Measurements from ENCODE around the gene CCDC68. TPM values are rescaled to one million over a fixed set of nuclear protein-coding genes. Genes with fewer than 3 reads are reported as not detected.
A peak's percentile ranks its signal among the peaks of the same experiment; 100 is the strongest.

CCDC68 gene
- total RNA-seq, 2 experiments from 2014 or later, result not detected

- no peaks in the 10 kb centered on the region for H3K9me3 Mint-ChIP-seq (ENCODE audit: low read depth)
- ChIA-PET POLR2A (no interaction called here), CTCF (interaction anchor here (0.9 to 1.0 kb wide), 2 partner anchors 8 to 16 kb away, joined by 3 to 4 read pairs; no protein-coding TSS in a partner anchor)
- no peak overlapping the region for H3K4me3 Mint-ChIP-seq
- DNase-seq, result no peak
- no peaks in the 10 kb centered on the region for H3K4me1 Mint-ChIP-seq
- H3K36me3 Mint-ChIP-seq (ENCODE audit: low read depth), result no peaks in the 10 kb centered on the region
- H3K27me3 Mint-ChIP-seq, result peaks cover 33% of the 10 kb centered on the region
- ATAC-seq, result no peak
- no peak overlapping the region for H3K27ac Mint-ChIP-seq
- intact Hi-C loops (cut with DNase I, micrococcal nuclease), result no loop called here
These were observed 1.3 kb downstream of the CCDC68 start for GRCh38 chr18:54957996-54958395.

GRCh38 chr18:54957296-54957832 lies 1.9 kb downstream of the CCDC68 start:
- ATAC-seq (no peak), DNase-seq (no peak)
- H3K4me3 Mint-ChIP-seq, result no peak overlapping the region
- no peaks in the 10 kb centered on the region for H3K4me1 Mint-ChIP-seq
- intact Hi-C loops (cut with DNase I, micrococcal nuclease), result no loop called here
- no peak overlapping the region for H3K27ac Mint-ChIP-seq
- H3K9me3 Mint-ChIP-seq (ENCODE audit: low read depth), result no peaks in the 10 kb centered on the region
- ChIA-PET POLR2A (no interaction called here), CTCF (interaction anchor here (0.7 to 1.0 kb wide), 3 partner anchors 9 to 26 kb away, joined by 3 to 4 read pairs (median 3); no protein-coding TSS in a partner anchor)
- H3K27me3 Mint-ChIP-seq, result peaks cover 33% of the 10 kb centered on the region
- no peaks in the 10 kb centered on the region for H3K36me3 Mint-ChIP-seq (ENCODE audit: low read depth)

- intact Hi-C loops (cut with DNase I, micrococcal nuclease), result no loop called here
- H3K9me3 Mint-ChIP-seq (ENCODE audit: low read depth), result no peaks in the 10 kb centered on the region
- H3K4me1 Mint-ChIP-seq, result no peaks in the 10 kb centered on the region
- ChIA-PET CTCF (interaction anchor here (0.7 kb wide), 1 partner anchor 27 kb away, joined by 3 read pairs; no protein-coding TSS in a partner anchor), POLR2A (no interaction called here)
- no peak overlapping the region for H3K4me3 Mint-ChIP-seq
- H3K27me3 Mint-ChIP-seq, result peaks cover 29% of the 10 kb centered on the region
- H3K36me3 Mint-ChIP-seq (ENCODE audit: low read depth), result no peaks in the 10 kb centered on the region
- ATAC-seq, result no peak
- H3K27ac Mint-ChIP-seq, result no peak overlapping the region
- no peak for DNase-seq
These were observed 2.8 kb downstream of the CCDC68 start for GRCh38 chr18:54956506-54956905.

- H3K27ac Mint-ChIP-seq, result no peak overlapping the region
- ATAC-seq, result no peak
- ChIA-PET CTCF (interaction anchor here (0.7 to 1.3 kb wide), 3 partner anchors 9 to 280 kb away, joined by 3 read pairs; no protein-coding TSS in a partner anchor), POLR2A (no interaction called here)
- no peak for DNase-seq
- intact Hi-C loops (cut with DNase I, micrococcal nuclease), result no loop called here
- H3K4me1 Mint-ChIP-seq, result no peaks in the 10 kb centered on the region
- H3K36me3 Mint-ChIP-seq (ENCODE audit: low read depth), result no peaks in the 10 kb centered on the region
- H3K4me3 Mint-ChIP-seq, result no peak overlapping the region
- no peaks in the 10 kb centered on the region for H3K9me3 Mint-ChIP-seq (ENCODE audit: low read depth)
- peaks cover 7% of the 10 kb centered on the region for H3K27me3 Mint-ChIP-seq
These were observed 7.2 kb downstream of the CCDC68 start for GRCh38 chr18:54952026-54952425.

- CTCF ChIA-PET, result interaction anchor here (0.7 to 2.1 kb wide), 5 partner anchors 156 to 279 kb away, joined by 3 to 11 read pairs (median 3); no protein-coding TSS in a partner anchor
- intact Hi-C loops (cut with DNase I, micrococcal nuclease), result loop anchor here (1.0 kb wide), 2 partner anchors 271 to 506 kb away; no protein-coding TSS in a partner anchor
- peaks cover 13% of the 10 kb centered on the region for H3K4me1 Mint-ChIP-seq
These were observed 9.0 kb downstream of the CCDC68 start for GRCh38 chr18:54950221-54950620.

GRCh38 chr18:54949588-54949987 lies 9.7 kb downstream of the CCDC68 start:
- H3K9me3 Mint-ChIP-seq (ENCODE audit: low read depth), result no peaks in the 10 kb centered on the region
- H3K27me3 Mint-ChIP-seq, result no peaks in the 10 kb centered on the region
- H3K36me3 Mint-ChIP-seq (ENCODE audit: low read depth), result no peaks in the 10 kb centered on the region
- peaks cover 13% of the 10 kb centered on the region for H3K4me1 Mint-ChIP-seq
- no peak overlapping the region for H3K4me3 Mint-ChIP-seq
- no peak overlapping the region for H3K27ac Mint-ChIP-seq
- POLR2A ChIA-PET, result no interaction called here
- ATAC-seq, result no peak
- DNase-seq, result no peak
- intact Hi-C loops (cut with DNase I, micrococcal nuclease), result loop anchor here in 1 of 2 experiments (5.0 kb wide), 1 partner anchor 172 kb away; no protein-coding TSS in a partner anchor
- CTCF ChIA-PET, result interaction anchor here (0.6 to 2.1 kb wide), 6 partner anchors 155 to 505 kb away, joined by 3 to 11 read pairs (median 3); no protein-coding TSS in a partner anchor

More at GRCh38 chr18:54950221-54950620, 9.0 kb downstream of the CCDC68 start:
- peak; percentile 34 for DNase-seq
- no peak overlapping the region for H3K27ac Mint-ChIP-seq
- peaks cover 1% of the 10 kb centered on the region for H3K27me3 Mint-ChIP-seq
- no peaks in the 10 kb centered on the region for H3K9me3 Mint-ChIP-seq (ENCODE audit: low read depth)
- ATAC-seq, result no peak
- no peaks in the 10 kb centered on the region for H3K36me3 Mint-ChIP-seq (ENCODE audit: low read depth)
- POLR2A ChIA-PET, result no interaction called here
- no peak overlapping the region for H3K4me3 Mint-ChIP-seq

- no peak for ATAC-seq
- intact Hi-C loops (cut with DNase I, micrococcal nuclease), result loop anchor here in 1 of 2 experiments (5.0 kb wide), 1 partner anchor 171 kb away; no protein-coding TSS in a partner anchor
- Mint-ChIP-seq H3K4me1 (peaks cover 13% of the 10 kb centered on the region), H3K9me3 (ENCODE audit: low read depth) (no peaks in the 10 kb centered on the region), H3K27ac (no peak overlapping the region), H3K4me3 (no peak overlapping the region), H3K27me3 (no peaks in the 10 kb centered on the region), H3K36me3 (ENCODE audit: low read depth) (no peaks in the 10 kb centered on the region)
- POLR2A ChIA-PET, result no interaction called here
- CTCF ChIA-PET, result no interaction called here
- no peak for DNase-seq
These were observed 10.9 kb downstream of the CCDC68 start for GRCh38 chr18:54948350-54948837.

GRCh38 chr18:54947091-54947490 lies 12.2 kb downstream of the CCDC68 start:
- no peaks in the 10 kb centered on the region for H3K27me3 Mint-ChIP-seq
- no peak overlapping the region for H3K27ac Mint-ChIP-seq
- peaks cover 13% of the 10 kb centered on the region for H3K4me1 Mint-ChIP-seq
- intact Hi-C loops (cut with DNase I, micrococcal nuclease), result loop anchor here in 1 of 2 experiments (2.0 to 5.0 kb wide), 2 partner anchors 36 to 170 kb away; no protein-coding TSS in a partner anchor
- POLR2A ChIA-PET, result no interaction called here
- no peak overlapping the region for H3K4me3 Mint-ChIP-seq
- H3K36me3 Mint-ChIP-seq (ENCODE audit: low read depth), result no peaks in the 10 kb centered on the region
- no peaks in the 10 kb centered on the region for H3K9me3 Mint-ChIP-seq (ENCODE audit: low read depth)
- no peak for ATAC-seq
- CTCF ChIA-PET, result interaction anchor here (0.8 to 1.1 kb wide), 2 partner anchors 14 to 276 kb away, joined by 3 read pairs; no protein-coding TSS in a partner anchor
- peak; percentile 13 for DNase-seq

GRCh38 chr18:54946149-54946581 lies 13.1 kb downstream of the CCDC68 start:
- Mint-ChIP-seq H3K4me1 (peaks cover 13% of the 10 kb centered on the region), H3K9me3 (ENCODE audit: low read depth) (no peaks in the 10 kb centered on the region), H3K27me3 (no peaks in the 10 kb centered on the region), H3K27ac (peak overlapping the region; percentile 82), H3K36me3 (ENCODE audit: low read depth) (no peaks in the 10 kb centered on the region), H3K4me3 (peak overlapping the region; percentile 77)
- intact Hi-C loops (cut with DNase I, micrococcal nuclease), result loop anchor here in 1 of 2 experiments (1.0 to 5.0 kb wide), 4 partner anchors 37 to 589 kb away; partner anchors contain the start of genes C18orf54, RAB27B and STARD6
- DNase-seq, result peak; percentile 25
- peak; percentile 90 for ATAC-seq
- ChIA-PET CTCF (interaction anchor here (0.8 kb wide), 1 partner anchor 275 kb away, joined by 3 read pairs; no protein-coding TSS in a partner anchor), POLR2A (no interaction called here)

GRCh38 chr18:54945576-54946125 lies 13.6 kb downstream of the CCDC68 start:
- ATAC-seq (no peak), DNase-seq (no peak)
- Mint-ChIP-seq H3K27me3 (no peaks in the 10 kb centered on the region), H3K27ac (peak overlapping the region; percentile 82), H3K4me3 (peak overlapping the region; percentile 77), H3K4me1 (peaks cover 13% of the 10 kb centered on the region), H3K36me3 (ENCODE audit: low read depth) (no peaks in the 10 kb centered on the region), H3K9me3 (ENCODE audit: low read depth) (no peaks in the 10 kb centered on the region)
- intact Hi-C loops (cut with DNase I, micrococcal nuclease), result loop anchor here in 1 of 2 experiments (1.0 to 5.0 kb wide), 4 partner anchors 37 to 588 kb away; partner anchors contain the start of genes C18orf54, RAB27B and STARD6
- CTCF ChIA-PET, result interaction anchor here (1.2 kb wide), 1 partner anchor 36 kb away, joined by 3 read pairs; no protein-coding TSS in a partner anchor
- POLR2A ChIA-PET, result no interaction called here

GRCh38 chr18:54942569-54942968 lies 16.7 kb downstream of the CCDC68 start:
- no peaks in the 10 kb centered on the region for H3K9me3 Mint-ChIP-seq (ENCODE audit: low read depth)
- intact Hi-C loops (cut with DNase I, micrococcal nuclease), result no loop called here
- no peak overlapping the region for H3K4me3 Mint-ChIP-seq
- DNase-seq (no peak), ATAC-seq (no peak)
- ChIA-PET POLR2A (no interaction called here), CTCF (no interaction called here)
- peaks cover 13% of the 10 kb centered on the region for H3K4me1 Mint-ChIP-seq
- H3K27ac Mint-ChIP-seq, result no peak overlapping the region
- H3K27me3 Mint-ChIP-seq, result no peaks in the 10 kb centered on the region
- no peaks in the 10 kb centered on the region for H3K36me3 Mint-ChIP-seq (ENCODE audit: low read depth)
